Naive B cell (primary cell): ENCODE data around the gene PRPF8. TPM values are rescaled to one million over a fixed set of nuclear protein-coding genes. Genes with fewer than 3 reads are reported as not detected.
"Not testable (repeated sequence)": the region's sequence is repeated elsewhere in the genome, so short reads cannot be mapped to it uniquely, and the experiment has no call there.

ENCODE experiments used
- ATAC-seq, 2 donors: fragments of 150-1000 bp; cut with Tn5 transposase; 2 replicates each; pipeline ENCODE4 v1.10.0; 2021; ENCODE audit warnings: low read depth in 2 of 2, mild to moderate bottlenecking in 2 of 2, moderate library complexity in 2 of 2
- DNase-seq: peaks from one replicate; pipeline ENCODE4 v3.0.0; 2022
- H3K27ac Mint-ChIP-seq, 6 donors: one replicate each; pipeline ENCODE4 v1.8.0; 2020 to 2022; ENCODE audit warnings: mild to moderate bottlenecking in 6 of 6, mixed read lengths in 6 of 6, moderate library complexity in 5 of 6, inconsistent platforms in 2 of 6
- H3K27me3 Mint-ChIP-seq, 3 donors: one replicate each; pipeline ENCODE4 v1.8.0; 2021 to 2022; ENCODE audit warnings: mixed read lengths in 3 of 3, mild to moderate bottlenecking in 1 of 3
- H3K36me3 Mint-ChIP-seq, 2 donors: one replicate each; pipeline ENCODE4 v1.8.0; 2020 to 2022; ENCODE audit warnings: mixed read lengths in 2 of 2, inconsistent platforms in 1 of 2, mild to moderate bottlenecking in 1 of 2
- H3K4me1 Mint-ChIP-seq, 3 donors: one replicate each; pipeline ENCODE4 v1.8.0; 2020 to 2022; ENCODE audit warnings: mixed read lengths in 3 of 3, inconsistent platforms in 1 of 3, mild to moderate bottlenecking in 1 of 3, moderate library complexity in 1 of 3
- H3K4me3 Mint-ChIP-seq, 8 donors: one replicate each; pipeline ENCODE4 v1.8.0; 2020 to 2022; ENCODE audit warnings: mild to moderate bottlenecking in 8 of 8, mixed read lengths in 8 of 8, moderate library complexity in 8 of 8, inconsistent platforms in 2 of 8
- H3K9me3 Mint-ChIP-seq, 7 donors: one replicate each; pipeline ENCODE4 v1.8.0; 2020 to 2022; ENCODE audit warnings: mixed read lengths in 7 of 7, mild to moderate bottlenecking in 5 of 7, inconsistent platforms in 2 of 7, moderate library complexity in 1 of 7
- polyA plus RNA-seq, 6 donors: library from polyadenylated mRNA; unstranded; fragments of 300-500 nt; fragmentation: Illumina TruSeq; gene quantifications; one replicate each; pipeline ENCODE4 v1.2.3, GENCODE V29; 2021; ENCODE audit warnings: low read depth in 6 of 6

The PRPF8 gene
- polyA plus RNA-seq, 6 donors from 2014 or later, result 54.2 to 184 (median 139) TPM

DNA sequence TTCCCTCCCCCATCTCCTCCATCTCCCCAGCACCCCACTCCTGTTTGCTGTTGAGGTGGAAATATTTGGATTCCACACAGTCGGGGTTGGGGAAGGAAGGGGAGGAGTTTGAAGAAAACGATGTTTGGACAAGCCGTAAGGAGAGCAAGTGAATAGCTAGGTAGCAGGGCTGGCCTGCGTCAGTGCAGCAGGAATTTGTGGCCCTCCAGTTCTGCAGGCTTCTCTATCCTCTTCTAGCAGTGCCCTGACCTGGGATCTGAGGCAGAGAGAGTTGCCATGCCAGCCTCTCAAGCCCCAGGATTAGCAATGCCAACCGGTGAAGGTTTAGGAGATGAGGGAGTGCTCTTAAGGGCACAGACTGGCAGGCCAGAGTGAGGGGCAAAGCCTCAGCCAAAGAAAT lies 13.0 kb upstream of the PRPF8 start:
- DNase-seq (no peak), ATAC-seq (no peak)
- Mint-ChIP-seq H3K4me3 (no peak overlapping the region), H3K4me1 (no peaks in the 10 kb centered on the region), H3K27ac (no peak overlapping the region), H3K36me3 (peaks cover 0 to 2% of the 10 kb centered on the region in 2 donors), H3K9me3 (peaks cover 0 to under 1% (median 0%) of the 10 kb centered on the region in 7 donors), H3K27me3 (peaks cover 7 to 15% (median 10%) of the 10 kb centered on the region in 3 donors)

DNA sequence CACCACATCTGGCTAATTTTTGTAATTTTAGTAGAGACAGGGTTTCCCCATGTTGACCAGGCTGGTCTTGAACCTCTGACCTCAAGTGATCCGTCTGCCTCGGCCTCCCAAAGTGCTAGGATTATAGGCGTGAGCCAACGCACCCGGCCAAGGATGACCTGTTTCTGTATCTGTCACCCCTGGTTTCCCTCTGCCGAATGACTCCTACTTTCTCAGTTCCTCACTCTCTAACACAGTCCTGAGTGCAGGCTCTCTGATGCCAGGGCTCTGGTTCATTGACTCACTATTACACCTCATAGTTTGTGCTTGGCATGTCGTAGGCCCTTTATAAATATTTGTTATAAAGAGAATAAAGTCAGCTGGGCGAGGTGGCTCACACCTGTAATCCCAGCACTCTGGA lies 10.7 kb upstream of the PRPF8 start:
- DNase-seq (no peak), ATAC-seq (no peak)
- Mint-ChIP-seq H3K4me1 (no peaks in the 10 kb centered on the region), H3K27me3 (peaks cover 10 to 19% (median 15%) of the 10 kb centered on the region in 3 donors), H3K27ac (no peak overlapping the region), H3K9me3 (peaks cover 0 to 4% (median 0%) of the 10 kb centered on the region in 7 donors), H3K36me3 (peaks cover 0 to 7% of the 10 kb centered on the region in 2 donors), H3K4me3 (no peak overlapping the region)

DNA sequence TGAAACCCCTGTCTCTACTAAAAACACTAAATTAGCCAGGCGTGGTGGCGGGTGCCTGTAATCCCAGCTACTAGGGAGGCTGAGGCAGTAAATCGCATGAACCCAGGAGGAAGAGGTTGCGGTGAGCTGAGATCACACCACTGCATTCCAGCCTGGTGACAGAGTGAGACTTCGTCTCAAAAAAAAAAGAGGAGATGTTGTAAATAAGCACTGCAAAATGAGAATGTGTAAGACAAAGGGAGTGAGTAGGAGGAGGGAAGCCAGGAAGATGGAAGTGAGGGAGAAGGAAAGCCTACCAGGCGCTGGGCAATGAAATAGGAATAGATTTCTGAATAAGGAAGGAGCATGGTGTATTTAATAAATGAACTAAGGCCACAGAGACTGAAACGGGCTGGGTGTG lies 8.7 kb upstream of the PRPF8 start:
- H3K27ac Mint-ChIP-seq, result peak overlapping the region in 1 of 6 donors; percentile 30
- H3K27me3 Mint-ChIP-seq, result peaks cover 10 to 19% (median 11%) of the 10 kb centered on the region in 3 donors
- no peak overlapping the region for H3K4me3 Mint-ChIP-seq
- ATAC-seq (no peak), DNase-seq (no peak)
- H3K4me1 Mint-ChIP-seq, result no peaks in the 10 kb centered on the region
- H3K9me3 Mint-ChIP-seq, result peaks cover 0 to 4% (median 0%) of the 10 kb centered on the region in 7 donors
- peaks cover 0 to 7% of the 10 kb centered on the region in 2 donors for H3K36me3 Mint-ChIP-seq

DNA sequence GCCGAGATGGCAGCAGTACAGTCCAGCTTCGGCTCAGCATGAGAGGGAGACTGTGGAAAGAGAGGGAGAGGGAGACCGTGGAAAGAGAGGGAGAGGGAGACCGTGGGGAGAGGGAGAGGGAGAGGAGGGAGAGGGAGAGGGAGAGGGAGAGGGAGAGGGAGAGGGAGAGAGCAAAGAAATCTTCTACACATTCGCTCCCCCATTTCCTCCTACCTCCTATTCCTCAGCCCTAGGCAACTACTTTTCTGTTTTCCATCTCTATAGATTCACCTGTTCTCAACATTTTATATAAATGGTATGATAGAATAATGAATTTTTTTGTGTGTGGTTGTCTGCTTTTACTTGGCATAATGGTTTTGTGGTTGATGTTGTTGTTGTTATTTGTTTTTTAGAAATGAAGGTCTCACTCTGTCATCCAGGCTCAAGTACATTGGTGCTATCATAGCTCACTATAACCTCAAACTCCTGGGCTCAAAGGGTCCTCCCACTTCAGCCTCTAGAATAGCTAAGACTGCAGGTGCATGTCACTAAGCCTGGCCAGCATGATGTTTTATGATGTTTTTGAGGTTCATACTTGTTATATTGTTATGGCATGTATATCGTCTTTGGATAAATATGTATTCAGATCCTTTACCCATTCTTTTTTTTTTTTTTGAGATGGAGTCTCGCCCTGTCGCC lies 6.0 kb upstream of the PRPF8 start:
- no peak for ATAC-seq
- Mint-ChIP-seq H3K4me3 (peak overlapping the region in 1 of 8 donors; percentile 22), H3K9me3 (peaks cover 0 to 4% (median 0%) of the 10 kb centered on the region in 7 donors), H3K27ac (no peak overlapping the region), H3K27me3 (peaks cover 6 to 19% (median 10%) of the 10 kb centered on the region in 3 donors), H3K36me3 (peaks cover 0 to 7% of the 10 kb centered on the region in 2 donors), H3K4me1 (peaks cover 0 to 4% (median 0%) of the 10 kb centered on the region in 3 donors)
- no peak for DNase-seq

DNA sequence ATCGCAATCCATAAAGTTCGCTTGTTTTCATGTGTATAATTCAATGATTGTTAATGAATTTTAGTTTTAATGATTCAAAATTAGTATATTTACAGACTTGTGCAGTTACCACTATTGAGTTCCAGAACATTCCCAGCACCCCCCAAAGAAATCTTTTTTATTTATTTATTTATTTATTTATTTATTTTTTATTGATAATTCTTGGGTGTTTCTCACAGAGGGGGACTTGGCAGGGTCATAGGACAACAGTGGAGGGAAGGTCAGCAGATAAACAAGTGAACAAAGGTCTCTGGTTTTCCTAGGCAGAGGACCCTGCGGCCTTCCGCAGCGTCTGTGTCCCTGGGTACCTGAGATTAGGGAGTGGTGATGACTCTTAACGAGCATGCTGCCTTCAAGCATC lies 3.7 kb upstream of the PRPF8 start:
- peaks cover 3 to 15% (median 11%) of the 10 kb centered on the region in 3 donors for H3K27me3 Mint-ChIP-seq
- DNase-seq, ATAC-seq, H3K27ac Mint-ChIP-seq, H3K9me3 Mint-ChIP-seq, H3K4me3 Mint-ChIP-seq: not testable (repeated sequence)
- H3K36me3 Mint-ChIP-seq, result peaks cover 0 to 15% of the 10 kb centered on the region in 2 donors
- H3K4me1 Mint-ChIP-seq, result peaks cover 15 to 19% (median 15%) of the 10 kb centered on the region in 3 donors

GRCh38 chr17:1686086-1686485 lies 1.4 kb upstream of the PRPF8 start:
- Mint-ChIP-seq H3K27me3 (peaks cover 0 to 4% (median 0%) of the 10 kb centered on the region in 3 donors), H3K9me3 (peaks cover 0 to 2% (median 0%) of the 10 kb centered on the region in 7 donors), H3K36me3 (peaks cover 11 to 19% of the 10 kb centered on the region in 2 donors), H3K4me3 (peak overlapping the region in 5 of 8 donors; percentile 11 to 50 (median 26)), H3K27ac (peak overlapping the region in 2 of 6 donors; percentile 74 to 84), H3K4me1 (peaks cover 27 to 37% (median 35%) of the 10 kb centered on the region in 3 donors)
- DNase-seq (no peak), ATAC-seq (no peak)

GRCh38 chr17:1683459-1683858 lies 1.2 kb downstream of the PRPF8 start:
- Mint-ChIP-seq H3K36me3 (peaks cover 23 to 32% of the 10 kb centered on the region in 2 donors), H3K4me1 (peaks cover 35 to 48% (median 38%) of the 10 kb centered on the region in 3 donors), H3K9me3 (no peaks in the 10 kb centered on the region), H3K27me3 (peaks cover 0 to 4% (median 0%) of the 10 kb centered on the region in 3 donors), H3K27ac (peak overlapping the region in 5 of 6 donors; percentile 97 to 100 (median 99)), H3K4me3 (peak overlapping the region; percentile 91 to 100 (median 98))
- no peak for ATAC-seq
- no peak for DNase-seq

DNA sequence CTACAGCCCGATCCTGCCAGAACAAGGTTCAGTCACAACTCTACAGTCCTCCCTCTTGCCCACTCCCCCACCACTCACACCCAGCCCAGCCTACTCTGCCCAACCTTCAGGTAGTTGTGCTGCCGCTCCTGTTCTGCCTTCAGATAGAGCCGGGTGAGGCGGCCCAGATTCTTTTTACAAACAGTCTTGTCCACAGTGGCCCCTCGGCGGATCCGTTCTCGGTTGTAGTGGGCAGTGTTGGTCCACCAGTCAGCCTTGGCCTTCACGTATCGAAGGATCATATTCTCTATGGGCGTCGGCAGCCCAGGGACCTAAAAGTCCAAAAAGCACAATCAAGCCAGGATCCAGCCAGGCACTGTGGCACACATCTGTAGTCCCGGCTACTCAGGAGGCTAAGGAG lies 8.3 kb downstream of the PRPF8 start:
- ATAC-seq (no peak), DNase-seq (no peak)
- H3K9me3 Mint-ChIP-seq, result no peaks in the 10 kb centered on the region
- peak overlapping the region in 3 of 6 donors; percentile 47 to 72 (median 62) for H3K27ac Mint-ChIP-seq
- H3K4me1 Mint-ChIP-seq, result peaks cover 5 to 14% (median 12%) of the 10 kb centered on the region in 3 donors
- H3K36me3 Mint-ChIP-seq, result peaks cover 30 to 38% of the 10 kb centered on the region in 2 donors
- no peaks in the 10 kb centered on the region for H3K27me3 Mint-ChIP-seq
- peak overlapping the region in 2 of 8 donors; percentile 6 to 63 for H3K4me3 Mint-ChIP-seq

DNA sequence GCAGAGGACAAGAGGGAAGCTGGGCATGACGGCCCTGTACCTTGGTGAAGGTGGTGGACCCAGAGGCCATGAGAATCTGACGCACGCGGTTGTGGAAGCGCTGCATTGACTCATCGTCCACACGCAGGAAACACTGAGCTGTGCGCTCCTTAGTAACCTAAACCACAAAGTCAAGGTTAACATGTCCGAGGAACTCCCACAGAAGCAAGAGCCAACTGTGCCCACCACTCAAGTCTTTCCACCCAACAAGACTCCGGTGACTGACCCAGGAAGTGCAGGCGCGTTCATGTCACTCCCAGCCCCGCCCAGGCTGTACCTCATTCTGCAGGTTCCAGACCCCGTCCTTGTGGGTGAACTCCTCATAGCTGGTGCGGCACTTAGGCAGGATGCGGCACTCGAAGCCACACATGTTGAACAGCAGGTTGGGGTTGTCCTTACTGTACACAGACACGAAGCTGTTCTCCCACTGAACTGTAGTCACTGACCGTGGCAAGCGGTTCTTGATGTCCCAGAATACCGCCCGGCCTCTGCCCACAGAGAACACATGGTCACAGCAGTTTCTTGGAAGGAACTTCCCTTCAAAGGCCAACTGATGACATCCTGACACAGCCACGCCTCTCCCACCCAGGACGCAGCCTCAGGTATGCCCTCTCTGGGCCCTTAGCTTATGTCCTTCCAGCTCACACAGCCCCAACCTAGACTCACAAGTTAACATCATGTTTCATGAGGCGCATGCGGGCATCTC lies 11.5 kb downstream of the PRPF8 start:
- Mint-ChIP-seq H3K4me3 (no peak overlapping the region), H3K36me3 (peaks cover 31 to 57% of the 10 kb centered on the region in 2 donors), H3K9me3 (no peaks in the 10 kb centered on the region), H3K27me3 (no peaks in the 10 kb centered on the region), H3K4me1 (peaks cover 10 to 25% (median 14%) of the 10 kb centered on the region in 3 donors), H3K27ac (peak overlapping the region in 2 of 6 donors; percentile 12 to 68)
- DNase-seq, result no peak
- no peak for ATAC-seq

- ATAC-seq, H3K27ac Mint-ChIP-seq: not testable (repeated sequence)
These were observed 20.7 kb downstream of the PRPF8 start for GRCh38 chr17:1663934-1664333.

GRCh38 chr17:1661045-1661444 lies 23.6 kb downstream of the PRPF8 start:
- Mint-ChIP-seq H3K4me3 (no peak overlapping the region), H3K27ac (no peak overlapping the region)

More at GRCh38 chr17:1663934-1664333, 20.7 kb downstream of the PRPF8 start:
- H3K9me3 Mint-ChIP-seq, H3K4me3 Mint-ChIP-seq, H3K27me3 Mint-ChIP-seq, DNase-seq, H3K4me1 Mint-ChIP-seq: not testable (repeated sequence)
- H3K36me3 Mint-ChIP-seq, result peaks cover 21 to 33% of the 10 kb centered on the region in 2 donors

GRCh38 chr17:1658100-1658499 lies 26.6 kb downstream of the PRPF8 start:
- DNase-seq (no peak), ATAC-seq (no peak)
- peak overlapping the region in 1 of 8 donors; percentile 30 for H3K4me3 Mint-ChIP-seq
- H3K36me3 Mint-ChIP-seq, result peaks cover 42 to 58% of the 10 kb centered on the region in 2 donors
- H3K9me3 Mint-ChIP-seq, result no peaks in the 10 kb centered on the region
- no peaks in the 10 kb centered on the region for H3K27me3 Mint-ChIP-seq
- H3K27ac Mint-ChIP-seq, result peak overlapping the region in 1 of 6 donors; percentile 81
- peaks cover 7 to 10% (median 9%) of the 10 kb centered on the region in 3 donors for H3K4me1 Mint-ChIP-seq

More at GRCh38 chr17:1661045-1661444, 23.6 kb downstream of the PRPF8 start:
- Mint-ChIP-seq H3K4me1 (peaks cover 7 to 10% (median 9%) of the 10 kb centered on the region in 3 donors), H3K36me3 (peaks cover 38 to 46% of the 10 kb centered on the region in 2 donors), H3K9me3 (no peaks in the 10 kb centered on the region), H3K27me3 (no peaks in the 10 kb centered on the region)
- ATAC-seq, result no peak
- DNase-seq, result no peak

DNA sequence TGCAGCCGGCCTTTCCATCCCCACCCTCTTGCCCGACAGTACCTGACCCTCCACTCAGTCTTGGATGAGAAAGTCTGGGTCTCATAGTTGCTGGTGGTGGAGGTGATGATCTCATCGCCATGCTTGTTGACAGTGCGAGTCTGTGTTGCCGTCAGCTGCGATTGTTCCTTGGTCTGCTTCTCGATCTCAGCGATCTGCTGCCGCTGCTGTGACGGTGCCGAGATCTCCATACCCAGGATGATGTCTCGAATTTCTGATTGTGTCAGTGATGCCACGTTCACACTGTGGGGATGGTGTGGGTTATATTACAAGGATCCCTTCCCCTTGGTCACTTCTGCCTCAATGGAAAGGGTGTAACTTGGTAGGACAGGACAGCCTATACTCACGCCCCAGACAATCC lies 30.9 kb downstream of the PRPF8 start:
- Mint-ChIP-seq H3K4me1 (peaks cover 3 to 10% (median 5%) of the 10 kb centered on the region in 3 donors), H3K9me3 (no peaks in the 10 kb centered on the region), H3K27ac (no peak overlapping the region), H3K36me3 (peaks cover 22 to 37% of the 10 kb centered on the region in 2 donors), H3K4me3 (no peak overlapping the region), H3K27me3 (no peaks in the 10 kb centered on the region)
- DNase-seq (no peak), ATAC-seq (no peak)
